ENCODE results near the gene IL18BP.

IL18BP gene

DNA sequence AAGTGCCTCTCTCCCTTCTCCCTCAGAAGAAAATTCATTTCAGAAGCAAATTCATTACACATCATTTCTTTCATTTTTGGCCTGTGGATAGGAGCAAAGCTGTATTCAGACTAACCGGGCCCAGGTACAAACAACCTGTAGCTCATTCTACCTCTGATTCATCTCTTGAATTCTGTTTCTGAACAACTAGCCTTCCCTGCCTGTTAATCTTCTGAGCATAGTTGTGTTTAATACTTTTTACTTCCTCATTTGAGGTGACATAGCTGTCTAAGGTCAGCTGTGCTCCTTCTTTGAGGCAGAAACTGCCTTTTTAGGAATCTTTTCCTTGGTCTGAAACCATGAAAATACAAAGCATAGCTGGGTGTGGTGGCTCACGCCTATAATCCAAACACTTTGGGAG, 12.6 kb upstream of the IL18BP start:
- no peak for ATAC-seq
- TF ChIP-seq CSDC2 (CRISPR knock-in tag; IDR thresholded peaks at IDR 0.05), result no peak
- TF ChIP-seq, protein P1, sequence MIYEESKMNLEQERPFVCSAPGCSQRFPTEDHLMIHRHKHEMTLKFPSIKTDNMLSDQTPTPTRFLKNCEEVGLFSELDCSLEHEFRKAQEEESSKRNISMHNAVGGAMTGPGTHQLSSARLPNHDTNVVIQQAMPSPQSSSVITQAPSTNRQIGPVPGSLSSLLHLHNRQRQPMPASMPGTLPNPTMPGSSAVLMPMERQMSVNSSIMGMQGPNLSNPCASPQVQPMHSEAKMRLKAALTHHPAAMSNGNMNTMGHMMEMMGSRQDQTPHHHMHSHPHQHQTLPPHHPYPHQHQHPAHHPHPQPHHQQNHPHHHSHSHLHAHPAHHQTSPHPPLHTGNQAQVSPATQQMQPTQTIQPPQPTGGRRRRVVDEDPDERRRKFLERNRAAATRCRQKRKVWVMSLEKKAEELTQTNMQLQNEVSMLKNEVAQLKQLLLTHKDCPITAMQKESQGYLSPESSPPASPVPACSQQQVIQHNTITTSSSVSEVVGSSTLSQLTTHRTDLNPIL (CRISPR knock-in tag; IDR thresholded peaks at IDR 0.05; ENCODE audit: low read depth), result no peak
- no peak for TF ChIP-seq PPARA (CRISPR knock-in tag; IDR thresholded peaks at IDR 0.05; ENCODE audit: borderline replicate concordance)
- TF ChIP-seq ESRRG (CRISPR knock-in tag; IDR thresholded peaks at IDR 0.05), result no peak
- TF ChIP-seq OSR1 (CRISPR knock-in tag; IDR thresholded peaks at IDR 0.05), result no peak
- TF ChIP-seq ZNF8 (CRISPR knock-in tag; IDR thresholded peaks at IDR 0.05), result no peak
- no peak for TF ChIP-seq RARB (CRISPR knock-in tag; IDR thresholded peaks at IDR 0.05)
- TF ChIP-seq ARNTL (CRISPR knock-in tag; IDR thresholded peaks at IDR 0.05; ENCODE audit: borderline replicate concordance, low read depth), result no peak
- TF ChIP-seq TSHZ2 (CRISPR knock-in tag; IDR thresholded peaks at IDR 0.05), result no peak
- no peak for TF ChIP-seq TCF4 (CRISPR knock-in tag; IDR thresholded peaks at IDR 0.05; ENCODE audit: borderline replicate concordance)
- no peak for TF ChIP-seq BACH2 (CRISPR knock-in tag; IDR thresholded peaks at IDR 0.05; ENCODE audit: borderline replicate concordance)
- no peak for TF ChIP-seq TOX (CRISPR knock-in tag; IDR thresholded peaks at IDR 0.05; ENCODE audit: borderline replicate concordance)
- TF ChIP-seq ZFP30 (CRISPR knock-in tag; IDR thresholded peaks at IDR 0.05), result no peak
- no peak for TF ChIP-seq SNAI2 (CRISPR knock-in tag; IDR thresholded peaks at IDR 0.05)

- ATAC-seq, result peak; percentile 20; the same call in 2 of the 3 replicates
Measured at GRCh38 chr11:71987521-71987920, 11.2 kb upstream of the IL18BP start.

GRCh38 chr11:71988050-71988449, 10.7 kb upstream of the IL18BP start:
- peak; percentile 71 for ATAC-seq
- TF ChIP-seq GLIS3 (CRISPR knock-in tag; IDR thresholded peaks at IDR 0.05), result no peak
- no peak for TF ChIP-seq PPARA (CRISPR knock-in tag; IDR thresholded peaks at IDR 0.05; ENCODE audit: borderline replicate concordance)
- no peak for TF ChIP-seq ARNTL (CRISPR knock-in tag; IDR thresholded peaks at IDR 0.05; ENCODE audit: borderline replicate concordance, low read depth)
- no peak for TF ChIP-seq ZC3H10 (CRISPR knock-in tag; IDR thresholded peaks at IDR 0.05)
- TF ChIP-seq TCF4 (CRISPR knock-in tag; IDR thresholded peaks at IDR 0.05; ENCODE audit: borderline replicate concordance), result no peak
- TF ChIP-seq, protein P1 (CRISPR knock-in tag; IDR thresholded peaks at IDR 0.05; ENCODE audit: low read depth), result no peak
- TF ChIP-seq ZFP3 (CRISPR knock-in tag; IDR thresholded peaks at IDR 0.05), result no peak
- TF ChIP-seq ZNF565 (CRISPR knock-in tag; conservative IDR thresholded peaks at IDR 0.05; ENCODE audit: low read depth), result no peak
- TF ChIP-seq BACH2 (CRISPR knock-in tag; IDR thresholded peaks at IDR 0.05; ENCODE audit: borderline replicate concordance), result no peak
- TF ChIP-seq OSR1 (CRISPR knock-in tag; IDR thresholded peaks at IDR 0.05), result no peak

More at GRCh38 chr11:71987521-71987920, 11.2 kb upstream of the IL18BP start:
- TF ChIP-seq ZFP30 (CRISPR knock-in tag; IDR thresholded peaks at IDR 0.05) (no peak), SNAI2 (CRISPR knock-in tag; IDR thresholded peaks at IDR 0.05) (no peak), TSHZ2 (CRISPR knock-in tag; IDR thresholded peaks at IDR 0.05) (no peak), ZNF8 (CRISPR knock-in tag; IDR thresholded peaks at IDR 0.05) (no peak)
- TF ChIP-seq, protein P2, sequence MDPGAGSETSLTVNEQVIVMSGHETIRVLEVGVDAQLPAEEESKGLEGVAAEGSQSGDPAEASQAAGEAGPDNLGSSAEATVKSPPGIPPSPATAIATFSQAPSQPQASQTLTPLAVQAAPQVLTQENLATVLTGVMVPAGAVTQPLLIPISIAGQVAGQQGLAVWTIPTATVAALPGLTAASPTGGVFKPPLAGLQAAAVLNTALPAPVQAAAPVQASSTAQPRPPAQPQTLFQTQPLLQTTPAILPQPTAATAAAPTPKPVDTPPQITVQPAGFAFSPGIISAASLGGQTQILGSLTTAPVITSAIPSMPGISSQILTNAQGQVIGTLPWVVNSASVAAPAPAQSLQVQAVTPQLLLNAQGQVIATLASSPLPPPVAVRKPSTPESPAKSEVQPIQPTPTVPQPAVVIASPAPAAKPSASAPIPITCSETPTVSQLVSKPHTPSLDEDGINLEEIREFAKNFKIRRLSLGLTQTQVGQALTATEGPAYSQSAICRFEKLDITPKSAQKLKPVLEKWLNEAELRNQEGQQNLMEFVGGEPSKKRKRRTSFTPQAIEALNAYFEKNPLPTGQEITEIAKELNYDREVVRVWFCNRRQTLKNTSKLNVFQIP (CRISPR knock-in tag; IDR thresholded peaks at IDR 0.05; ENCODE audit: borderline replicate concordance, low read depth), result no peak
